Hematopoietic multipotent progenitor cell treated with erythropoietin and hydrocortisone succinate and interleukin-3 and kit ligand, for 15 days (in vitro differentiated cells): ENCODE data around the gene APOL3.
"Not testable (repeated sequence)": the region's sequence is repeated elsewhere in the genome, so short reads cannot be mapped to it uniquely, and the experiment has no call there.

Experiments used
- DNase-seq: peaks from one replicate; pipeline ENCODE4 v3.0.0-alpha.2; 2015; ENCODE audit warnings: low spot score

APOL3 gene

DNA sequence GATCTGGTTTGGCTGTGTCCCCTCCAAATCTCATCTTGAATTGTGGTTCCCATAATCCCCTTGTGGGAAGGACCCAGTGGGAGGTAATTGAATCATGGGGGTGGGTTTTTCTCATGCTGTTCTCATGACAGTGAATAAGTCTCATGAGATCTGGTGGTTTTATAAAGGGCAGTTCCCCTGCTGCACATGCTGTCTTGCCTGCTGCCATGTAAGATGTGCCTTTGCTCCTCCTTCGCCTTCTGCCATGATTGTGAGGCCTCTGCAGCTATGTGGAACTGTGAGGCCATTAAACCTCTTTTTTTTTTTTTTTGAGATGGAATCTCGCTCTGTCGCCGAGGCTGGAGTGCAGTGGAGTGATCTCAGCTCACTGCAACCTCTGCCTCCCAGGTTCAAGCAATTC is 59.6 kb downstream of the APOL3 start:
- not testable (repeated sequence) for DNase-seq

DNA sequence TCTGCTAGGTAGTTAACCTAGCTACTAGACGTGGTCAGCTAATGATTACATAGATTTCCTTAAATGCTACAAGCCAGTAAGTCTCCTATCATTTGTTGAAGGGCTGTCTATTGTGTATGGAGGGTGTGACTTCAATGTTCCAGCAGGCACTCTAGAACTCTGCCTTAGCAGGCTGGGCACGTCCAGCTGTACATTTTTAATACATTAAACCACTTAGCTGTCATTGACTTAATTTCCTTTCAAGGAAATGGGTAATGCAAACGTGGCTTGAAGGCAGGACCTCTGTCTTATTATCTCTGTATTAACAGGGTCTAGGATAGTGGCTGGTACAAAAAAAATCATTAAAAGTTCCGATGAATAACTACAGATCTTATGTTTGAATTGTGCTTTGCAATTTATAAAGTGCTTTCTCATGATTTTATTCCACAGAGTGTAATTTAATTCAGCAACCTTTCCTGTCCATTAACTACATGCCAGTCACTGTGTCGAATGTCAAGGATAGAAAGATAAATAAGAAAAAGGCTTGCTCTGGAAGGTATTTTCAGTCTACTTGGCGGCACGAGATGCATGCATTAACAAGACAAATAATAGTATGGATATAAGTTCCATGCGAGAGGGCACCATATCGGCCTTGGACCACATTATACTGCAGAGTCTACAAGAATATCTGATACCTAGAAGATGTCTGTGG is 60.3 kb downstream of the APOL3 start:
- no peak for DNase-seq

GRCh38 chr22:36099561-36099960 is 61.0 kb downstream of the APOL3 start:
- DNase-seq, result not testable (repeated sequence)

GRCh38 chr22:36097880-36098279 is 62.7 kb downstream of the APOL3 start:
- DNase-seq, result no peak

GRCh38 chr22:36090772-36091171 is 69.8 kb downstream of the APOL3 start:
- DNase-seq, result not testable (repeated sequence)
